ENCODE data around the gene KRTAP10-12.
"Not testable (repeated sequence)": the region's sequence is repeated elsewhere in the genome, so short reads cannot be mapped to it uniquely, and the experiment has no call there.

Gene KRTAP10-12

GRCh38 chr21:44658913-44659595 is 37.9 kb upstream of the KRTAP10-12 start:
- TF ChIP-seq CTCF (IDR thresholded peaks at IDR 0.05; ENCODE audit: extremely low read depth, insufficient read depth, missing control alignments): no peak
- in situ Hi-C loops (cut with MboI; ENCODE audit: low pct_unique_long_range_greater_than_20kb, low sequenced_read_pairs, unreplicated experiment): no loop called here
- DNase-seq (ENCODE audit: low spot score): no peak

GRCh38 chr21:44661567-44661966 is 35.4 kb upstream of the KRTAP10-12 start:
- in situ Hi-C loops (cut with MboI; ENCODE audit: low pct_unique_long_range_greater_than_20kb, low sequenced_read_pairs, unreplicated experiment); DNase-seq (ENCODE audit: low spot score): not testable (repeated sequence)

GRCh38 chr21:44664691-44665090 is 32.3 kb upstream of the KRTAP10-12 start:
- in situ Hi-C loops (cut with MboI; ENCODE audit: low pct_unique_long_range_greater_than_20kb, low sequenced_read_pairs, unreplicated experiment): no loop called here
- DNase-seq (ENCODE audit: low spot score): no peak
- TF ChIP-seq CTCF (IDR thresholded peaks at IDR 0.05; ENCODE audit: extremely low read depth, insufficient read depth, missing control alignments): no peak

GRCh38 chr21:44666401-44667320 is 30.3 kb upstream of the KRTAP10-12 start, which contains the start of gene KRTAP12-2:
KRTAP12-2 (minus strand) TSS chr21:44666927; CDS start chr21:44666886, 41 bp downstream.
- no peak for DNase-seq (ENCODE audit: low spot score)
- no peak for TF ChIP-seq CTCF (IDR thresholded peaks at IDR 0.05; ENCODE audit: extremely low read depth, insufficient read depth, missing control alignments)
- in situ Hi-C loops (cut with MboI; ENCODE audit: low pct_unique_long_range_greater_than_20kb, low sequenced_read_pairs, unreplicated experiment): no loop called here

- TF ChIP-seq CTCF (IDR thresholded peaks at IDR 0.05; ENCODE audit: extremely low read depth, insufficient read depth, missing control alignments): no peak
- in situ Hi-C loops (cut with MboI; ENCODE audit: low pct_unique_long_range_greater_than_20kb, low sequenced_read_pairs, unreplicated experiment): no loop called here
- no peak for DNase-seq (ENCODE audit: low spot score)
These were observed 29.4 kb upstream of the KRTAP10-12 start for GRCh38 chr21:44667612-44668011.

GRCh38 chr21:44670642-44671432 is 26.1 kb upstream of the KRTAP10-12 start:
- in situ Hi-C loops (cut with MboI; ENCODE audit: low pct_unique_long_range_greater_than_20kb, low sequenced_read_pairs, unreplicated experiment): no loop called here
- DNase-seq (ENCODE audit: low spot score): no peak
- TF ChIP-seq CTCF (IDR thresholded peaks at IDR 0.05; ENCODE audit: extremely low read depth, insufficient read depth, missing control alignments): no peak
